Neural cell (in vitro differentiated cells): ENCODE results near the gene COMP.

Experiments used
- EZH2 ChIP-seq: fragments of 200-600, 300-800 bp; shearing (Covaris generic), sonication (generic); IDR thresholded peaks from 2 replicates; pipeline ENCODE4 v1.6.1; 2014; ENCODE audit warnings: antibody characterized with exemption, low read length, borderline replicate concordance, mild to moderate bottlenecking; ENCODE audit not compliant: insufficient read depth, poor library complexity, severe bottlenecking
- POLR2AphosphoS5 ChIP-seq: IDR thresholded peaks from 2 replicates; pipeline ENCODE4 v1.6.1; 2012
- TF ChIP-seq, protein P1 (sequence below): IDR thresholded peaks from 2 replicates; pipeline ENCODE4 v1.6.1; 2012; ENCODE audit warnings: borderline replicate concordance
- TF ChIP-seq, protein P2 (sequence below): fragments of 450-650 bp; IDR thresholded peaks from 2 replicates; pipeline ENCODE4 v1.5.1; 2014; ENCODE audit warnings: antibody characterized with exemption, mild to moderate bottlenecking, moderate library complexity; ENCODE audit not compliant: poor library complexity, severe bottlenecking

DNA sequence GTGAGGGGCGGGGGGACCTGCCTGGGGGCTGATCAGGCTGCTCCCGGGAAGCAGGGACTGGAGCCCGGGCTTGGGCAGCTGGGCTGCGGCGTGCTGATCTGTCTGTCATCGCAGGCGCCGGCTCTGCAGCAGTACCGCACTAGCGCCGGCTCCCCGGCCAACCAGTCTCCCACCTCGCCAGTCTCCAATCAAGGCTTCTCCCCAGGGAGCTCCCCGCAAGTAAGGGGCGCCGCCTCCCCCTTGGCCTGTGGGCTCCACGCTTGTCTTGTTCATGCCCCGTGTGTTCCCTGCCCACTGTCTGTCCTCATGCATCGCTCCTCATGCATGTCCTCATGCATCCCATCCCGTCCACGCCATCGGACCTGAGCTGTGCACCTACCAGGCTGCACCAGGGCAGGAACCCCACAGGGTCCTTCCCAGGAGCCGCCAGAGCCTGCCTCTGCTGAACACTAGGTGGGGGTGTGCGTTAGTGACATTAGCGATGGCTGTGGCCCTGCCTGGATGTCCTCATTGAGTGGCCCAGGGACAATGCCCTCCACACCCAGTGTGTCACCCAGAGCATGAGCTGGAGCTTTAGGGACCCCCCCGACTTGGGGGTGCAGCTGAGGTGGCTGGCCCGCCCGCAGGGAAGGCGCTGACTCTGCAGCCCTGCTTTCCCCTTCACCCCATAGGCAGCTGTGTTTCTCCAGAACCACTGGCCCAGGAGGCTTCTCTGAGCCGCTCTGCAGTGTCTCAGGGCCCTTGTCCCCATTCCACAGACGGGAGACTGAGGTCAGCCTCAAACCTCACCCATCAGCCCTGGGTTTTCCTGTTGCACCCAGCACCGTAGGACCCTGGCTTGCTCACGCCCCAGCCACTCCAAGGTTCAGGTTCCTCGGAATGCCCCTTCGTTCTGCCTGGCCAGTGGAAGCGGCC is 19.5 kb downstream of the COMP start:
- TF ChIP-seq, protein P1, sequence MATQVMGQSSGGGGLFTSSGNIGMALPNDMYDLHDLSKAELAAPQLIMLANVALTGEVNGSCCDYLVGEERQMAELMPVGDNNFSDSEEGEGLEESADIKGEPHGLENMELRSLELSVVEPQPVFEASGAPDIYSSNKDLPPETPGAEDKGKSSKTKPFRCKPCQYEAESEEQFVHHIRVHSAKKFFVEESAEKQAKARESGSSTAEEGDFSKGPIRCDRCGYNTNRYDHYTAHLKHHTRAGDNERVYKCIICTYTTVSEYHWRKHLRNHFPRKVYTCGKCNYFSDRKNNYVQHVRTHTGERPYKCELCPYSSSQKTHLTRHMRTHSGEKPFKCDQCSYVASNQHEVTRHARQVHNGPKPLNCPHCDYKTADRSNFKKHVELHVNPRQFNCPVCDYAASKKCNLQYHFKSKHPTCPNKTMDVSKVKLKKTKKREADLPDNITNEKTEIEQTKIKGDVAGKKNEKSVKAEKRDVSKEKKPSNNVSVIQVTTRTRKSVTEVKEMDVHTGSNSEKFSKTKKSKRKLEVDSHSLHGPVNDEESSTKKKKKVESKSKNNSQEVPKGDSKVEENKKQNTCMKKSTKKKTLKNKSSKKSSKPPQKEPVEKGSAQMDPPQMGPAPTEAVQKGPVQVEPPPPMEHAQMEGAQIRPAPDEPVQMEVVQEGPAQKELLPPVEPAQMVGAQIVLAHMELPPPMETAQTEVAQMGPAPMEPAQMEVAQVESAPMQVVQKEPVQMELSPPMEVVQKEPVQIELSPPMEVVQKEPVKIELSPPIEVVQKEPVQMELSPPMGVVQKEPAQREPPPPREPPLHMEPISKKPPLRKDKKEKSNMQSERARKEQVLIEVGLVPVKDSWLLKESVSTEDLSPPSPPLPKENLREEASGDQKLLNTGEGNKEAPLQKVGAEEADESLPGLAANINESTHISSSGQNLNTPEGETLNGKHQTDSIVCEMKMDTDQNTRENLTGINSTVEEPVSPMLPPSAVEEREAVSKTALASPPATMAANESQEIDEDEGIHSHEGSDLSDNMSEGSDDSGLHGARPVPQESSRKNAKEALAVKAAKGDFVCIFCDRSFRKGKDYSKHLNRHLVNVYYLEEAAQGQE: no peak
- TF ChIP-seq POLR2AphosphoS5 (no peak), EZH2 (no peak)
- TF ChIP-seq, protein P2, sequence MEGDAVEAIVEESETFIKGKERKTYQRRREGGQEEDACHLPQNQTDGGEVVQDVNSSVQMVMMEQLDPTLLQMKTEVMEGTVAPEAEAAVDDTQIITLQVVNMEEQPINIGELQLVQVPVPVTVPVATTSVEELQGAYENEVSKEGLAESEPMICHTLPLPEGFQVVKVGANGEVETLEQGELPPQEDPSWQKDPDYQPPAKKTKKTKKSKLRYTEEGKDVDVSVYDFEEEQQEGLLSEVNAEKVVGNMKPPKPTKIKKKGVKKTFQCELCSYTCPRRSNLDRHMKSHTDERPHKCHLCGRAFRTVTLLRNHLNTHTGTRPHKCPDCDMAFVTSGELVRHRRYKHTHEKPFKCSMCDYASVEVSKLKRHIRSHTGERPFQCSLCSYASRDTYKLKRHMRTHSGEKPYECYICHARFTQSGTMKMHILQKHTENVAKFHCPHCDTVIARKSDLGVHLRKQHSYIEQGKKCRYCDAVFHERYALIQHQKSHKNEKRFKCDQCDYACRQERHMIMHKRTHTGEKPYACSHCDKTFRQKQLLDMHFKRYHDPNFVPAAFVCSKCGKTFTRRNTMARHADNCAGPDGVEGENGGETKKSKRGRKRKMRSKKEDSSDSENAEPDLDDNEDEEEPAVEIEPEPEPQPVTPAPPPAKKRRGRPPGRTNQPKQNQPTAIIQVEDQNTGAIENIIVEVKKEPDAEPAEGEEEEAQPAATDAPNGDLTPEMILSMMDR: no peak
